ENCODE measurements around the gene SYNDIG1L.

DNA sequence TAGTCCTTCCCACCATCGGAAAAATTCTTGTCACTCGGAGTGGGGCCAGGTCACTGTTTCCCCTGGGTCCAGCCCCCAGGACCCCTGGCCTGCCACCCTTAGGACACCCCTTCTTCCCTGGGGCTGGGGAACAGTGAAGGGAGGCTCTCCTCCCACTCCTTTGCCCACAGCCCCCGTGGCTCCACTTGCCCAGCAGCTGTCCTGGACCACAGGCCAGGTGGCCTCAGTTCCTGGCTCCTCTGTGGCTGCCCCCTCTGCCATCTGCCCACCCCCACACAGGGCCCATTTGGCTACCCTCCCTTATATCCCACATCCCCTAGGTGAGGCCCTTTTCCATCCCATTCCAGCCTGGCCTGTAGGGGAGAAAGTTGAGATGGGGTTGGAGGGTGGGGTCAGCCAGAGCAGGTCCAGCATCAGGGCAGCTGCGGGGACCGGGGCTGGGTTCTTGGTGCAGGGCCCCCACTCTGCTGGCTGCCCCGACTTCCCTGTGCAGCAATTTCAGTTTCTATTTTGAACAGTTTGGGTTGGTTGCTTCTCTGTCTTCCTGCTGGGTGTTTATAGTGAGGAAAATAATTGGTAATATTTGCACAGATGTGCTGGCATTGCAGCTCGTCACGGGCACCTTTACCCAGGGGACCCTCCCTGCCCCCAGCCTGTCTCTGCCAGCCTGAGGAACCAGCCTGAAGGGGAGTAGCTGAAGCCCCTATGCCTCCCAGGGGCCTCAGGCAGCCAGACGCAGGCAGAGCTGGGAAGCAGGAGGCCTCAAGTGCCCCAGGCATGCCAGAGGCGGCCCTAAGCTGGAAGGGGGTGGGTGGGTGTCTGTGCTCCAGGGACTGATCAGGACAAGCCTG is 23.4 kb downstream of the SYNDIG1L start:
- TF ChIP-seq, protein P1, sequence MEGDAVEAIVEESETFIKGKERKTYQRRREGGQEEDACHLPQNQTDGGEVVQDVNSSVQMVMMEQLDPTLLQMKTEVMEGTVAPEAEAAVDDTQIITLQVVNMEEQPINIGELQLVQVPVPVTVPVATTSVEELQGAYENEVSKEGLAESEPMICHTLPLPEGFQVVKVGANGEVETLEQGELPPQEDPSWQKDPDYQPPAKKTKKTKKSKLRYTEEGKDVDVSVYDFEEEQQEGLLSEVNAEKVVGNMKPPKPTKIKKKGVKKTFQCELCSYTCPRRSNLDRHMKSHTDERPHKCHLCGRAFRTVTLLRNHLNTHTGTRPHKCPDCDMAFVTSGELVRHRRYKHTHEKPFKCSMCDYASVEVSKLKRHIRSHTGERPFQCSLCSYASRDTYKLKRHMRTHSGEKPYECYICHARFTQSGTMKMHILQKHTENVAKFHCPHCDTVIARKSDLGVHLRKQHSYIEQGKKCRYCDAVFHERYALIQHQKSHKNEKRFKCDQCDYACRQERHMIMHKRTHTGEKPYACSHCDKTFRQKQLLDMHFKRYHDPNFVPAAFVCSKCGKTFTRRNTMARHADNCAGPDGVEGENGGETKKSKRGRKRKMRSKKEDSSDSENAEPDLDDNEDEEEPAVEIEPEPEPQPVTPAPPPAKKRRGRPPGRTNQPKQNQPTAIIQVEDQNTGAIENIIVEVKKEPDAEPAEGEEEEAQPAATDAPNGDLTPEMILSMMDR (conservative IDR thresholded peaks at IDR 0.05; ENCODE audit: low read depth, low read length) = no peak
- no peak for TF ChIP-seq POLR2A (IDR thresholded peaks at IDR 0.05; ENCODE audit: low read depth, low read length)
- no peak for TF ChIP-seq SMC3 (IDR thresholded peaks at IDR 0.05; ENCODE audit: low read depth, low read length)
- TF ChIP-seq, protein P2, sequence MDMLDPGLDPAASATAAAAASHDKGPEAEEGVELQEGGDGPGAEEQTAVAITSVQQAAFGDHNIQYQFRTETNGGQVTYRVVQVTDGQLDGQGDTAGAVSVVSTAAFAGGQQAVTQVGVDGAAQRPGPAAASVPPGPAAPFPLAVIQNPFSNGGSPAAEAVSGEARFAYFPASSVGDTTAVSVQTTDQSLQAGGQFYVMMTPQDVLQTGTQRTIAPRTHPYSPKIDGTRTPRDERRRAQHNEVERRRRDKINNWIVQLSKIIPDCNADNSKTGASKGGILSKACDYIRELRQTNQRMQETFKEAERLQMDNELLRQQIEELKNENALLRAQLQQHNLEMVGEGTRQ (IDR thresholded peaks at IDR 0.05; ENCODE audit: low read depth, low read length) = no peak
- no peak for TF ChIP-seq CHD1 (IDR thresholded peaks at IDR 0.05; ENCODE audit: low read depth, low read length)
- no peak for TF ChIP-seq MXI1 (IDR thresholded peaks at IDR 0.05; ENCODE audit: borderline replicate concordance, low read depth, low read length)
- no peak for TF ChIP-seq FOS (IDR thresholded peaks at IDR 0.05; ENCODE audit: low read depth, low read length)
- TF ChIP-seq NFE2L2 (IDR thresholded peaks at IDR 0.05; ENCODE audit: low read depth, low read length) = no peak
- TF ChIP-seq RFX5 (IDR thresholded peaks at IDR 0.05; ENCODE audit: low read depth, low read length) = no peak
